Endometrium (tissue), 2 donors: Measurements from ENCODE around the gene MAGEA9B.
"Not testable (repeated sequence)": the region's sequence is repeated elsewhere in the genome, so short reads cannot be mapped to it uniquely, and the experiment has no call there.

ENCODE experiments used
- FAIRE-seq: peaks from 2 replicates; lab custom pipeline; 2012; peaks lifted over from hg19 to GRCh38; lab: Jason Lieb, UNC
- donor health status: control.
- donor health status: control.

The MAGEA9B gene

GRCh38 chrX:149533999-149534398, 53.3 kb downstream of the MAGEA9B start:
- not testable (repeated sequence) for FAIRE-seq

DNA sequence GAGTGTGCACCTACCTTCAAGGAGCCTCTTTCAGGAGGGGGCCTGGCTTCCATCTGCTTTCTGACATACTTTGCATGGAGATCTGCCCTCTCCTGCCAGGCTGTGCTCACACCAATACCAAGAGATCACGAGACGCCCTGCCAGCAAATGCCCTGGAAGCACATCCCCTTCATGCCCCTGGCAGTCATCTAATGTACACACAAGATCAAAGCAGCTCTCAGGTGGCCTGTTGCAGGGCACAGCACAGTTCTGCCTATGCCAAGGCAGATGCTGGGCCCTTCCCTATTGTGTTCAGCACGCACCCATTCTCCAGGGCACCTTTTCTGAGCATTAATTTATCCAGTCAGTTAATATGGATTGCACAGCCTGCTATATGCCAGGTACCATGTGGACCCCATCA, 54.4 kb downstream of the MAGEA9B start:
- not testable (repeated sequence) for FAIRE-seq
